Measurements from ENCODE around the gene KIF3B. TPM values are rescaled to one million over a fixed set of nuclear protein-coding genes. Genes with fewer than 3 reads are reported as not detected.

KIF3B gene
- total RNA-seq, 2 donors from 2014 or later: 41.7 to 49.2 TPM

- intact Hi-C loops (cut with DNase I): no loop called here
- H3K27ac ChIP-seq: no peak overlapping the region
- H3K9me3 ChIP-seq: no peaks in the 10 kb centered on the region
- H3K4me1 ChIP-seq: peaks cover 16% of the 10 kb centered on the region
- DNase-seq: no peak
- H3K9ac ChIP-seq (ENCODE audit: low read depth in 2 of 2, low read length in 2 of 2): no peak overlapping the region
- no peaks in the 10 kb centered on the region for H3K27me3 ChIP-seq
- TF ChIP-seq CTCF (IDR thresholded peaks at IDR 0.05): no peak
- no peak overlapping the region for H3K4me3 ChIP-seq
- no peaks in the 10 kb centered on the region for H3K36me3 ChIP-seq
Observed at GRCh38 chr20:32365564-32365963, 88.1 kb downstream of the KIF3B start.

GRCh38 chr20:32366380-32366779 lies 88.9 kb downstream of the KIF3B start:
- peak overlapping the region in 1 of 2 donors; percentile 12 for H3K9ac ChIP-seq (ENCODE audit: low read depth in 2 of 2, low read length in 2 of 2)
- intact Hi-C loops (cut with DNase I): no loop called here
- H3K27me3 ChIP-seq: no peaks in the 10 kb centered on the region
- H3K36me3 ChIP-seq: no peaks in the 10 kb centered on the region
- no peak for TF ChIP-seq CTCF (IDR thresholded peaks at IDR 0.05)
- H3K27ac ChIP-seq: no peak overlapping the region
- H3K9me3 ChIP-seq: no peaks in the 10 kb centered on the region
- H3K4me1 ChIP-seq: peaks cover 12% of the 10 kb centered on the region
- H3K4me3 ChIP-seq: no peak overlapping the region
- no peak for DNase-seq

- intact Hi-C loops (cut with DNase I): no loop called here
- H3K27ac ChIP-seq: no peak overlapping the region
Observed at GRCh38 chr20:32368323-32368722, 90.9 kb downstream of the KIF3B start.

GRCh38 chr20:32368925-32369324 lies 91.5 kb downstream of the KIF3B start:
- H3K36me3 ChIP-seq: no peaks in the 10 kb centered on the region
- H3K4me1 ChIP-seq: peaks cover 12% of the 10 kb centered on the region

More at GRCh38 chr20:32368323-32368722, 90.9 kb downstream of the KIF3B start:
- no peak overlapping the region for H3K4me3 ChIP-seq
- H3K9me3 ChIP-seq: no peaks in the 10 kb centered on the region
- TF ChIP-seq CTCF (IDR thresholded peaks at IDR 0.05): no peak
- DNase-seq: no peak
- no peak overlapping the region for H3K9ac ChIP-seq (ENCODE audit: low read depth in 2 of 2, low read length in 2 of 2)
- H3K4me1 ChIP-seq: peaks cover 12% of the 10 kb centered on the region
- H3K27me3 ChIP-seq: no peaks in the 10 kb centered on the region
- H3K36me3 ChIP-seq: no peaks in the 10 kb centered on the region

GRCh38 chr20:32370897-32371296 lies 93.4 kb downstream of the KIF3B start:
- no peaks in the 10 kb centered on the region for H3K36me3 ChIP-seq
- intact Hi-C loops (cut with DNase I): no loop called here
- no peak for TF ChIP-seq CTCF (IDR thresholded peaks at IDR 0.05)
- no peaks in the 10 kb centered on the region for H3K27me3 ChIP-seq
- H3K9me3 ChIP-seq: no peaks in the 10 kb centered on the region
- H3K27ac ChIP-seq: no peak overlapping the region
- peaks cover 12% of the 10 kb centered on the region for H3K4me1 ChIP-seq
- H3K9ac ChIP-seq (ENCODE audit: low read depth in 2 of 2, low read length in 2 of 2): no peak overlapping the region
- H3K4me3 ChIP-seq: no peak overlapping the region
- DNase-seq: no peak

More at GRCh38 chr20:32368925-32369324, 91.5 kb downstream of the KIF3B start:
- Histone ChIP-seq H3K27ac (no peak overlapping the region), H3K4me3 (no peak overlapping the region), H3K9ac (ENCODE audit: low read depth in 2 of 2, low read length in 2 of 2) (no peak overlapping the region), H3K9me3 (no peaks in the 10 kb centered on the region), H3K27me3 (no peaks in the 10 kb centered on the region)
- no peak for DNase-seq
- no peak for TF ChIP-seq CTCF (IDR thresholded peaks at IDR 0.05)
- intact Hi-C loops (cut with DNase I): no loop called here

All from colonic mucosa (tissue), 4 donors.